ENCODE results near the gene RPL36.
"Not testable (repeated sequence)": the region's sequence is repeated elsewhere in the genome, so short reads cannot be mapped to it uniquely, and the experiment has no call there.

The RPL36 gene

DNA sequence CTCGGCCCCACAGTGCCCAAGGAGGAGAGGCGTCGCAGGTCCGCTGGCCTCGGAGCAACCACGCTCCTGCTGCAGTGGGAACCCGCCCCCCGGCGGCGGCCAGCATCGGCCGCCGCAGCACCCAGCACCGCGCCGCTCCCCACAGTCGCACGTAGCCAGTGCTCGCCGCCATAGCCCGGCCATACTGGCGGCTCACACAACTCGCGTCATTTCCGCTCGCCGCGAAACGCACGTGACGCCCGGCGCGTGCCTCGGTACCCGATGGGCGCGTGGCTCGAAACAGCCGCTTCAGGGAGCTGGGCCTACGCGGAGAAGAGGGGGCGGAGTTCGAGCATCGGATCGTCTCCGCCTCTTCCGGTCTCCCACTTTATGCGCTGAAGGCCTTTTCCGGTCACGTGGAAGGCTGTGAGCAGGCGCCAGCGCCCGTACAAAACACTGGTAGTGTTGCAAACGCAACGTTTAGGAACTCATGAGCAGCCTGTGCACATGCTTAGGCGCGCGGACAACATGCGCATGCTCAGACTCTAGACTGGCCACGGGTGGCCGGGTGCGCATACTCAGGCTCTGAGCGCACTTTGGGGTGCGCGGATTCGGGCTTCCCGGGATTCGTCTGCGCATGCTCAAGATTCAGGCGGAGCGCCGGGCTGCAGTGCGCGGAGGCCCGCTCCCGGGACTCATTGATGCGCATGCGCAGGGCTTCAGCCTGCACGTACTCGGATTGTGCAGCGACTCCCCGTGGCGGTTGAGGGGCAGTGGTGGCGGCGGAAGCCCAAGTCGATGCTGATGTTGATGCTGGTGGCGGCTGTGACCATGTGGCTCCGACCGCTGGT lies 30.1 kb downstream of the RPL36 start, which contains the start of the genes CATSPERD and LONP1:
TSS of gene CATSPERD (plus strand) at position 677 of the 830 bp plus-strand sequence. CDS start at position 778, 101 bp downstream.
TSS of gene LONP1 (minus strand) at position 186 of the 830 bp plus-strand sequence. CDS start at position 172, 14 bp downstream.
- Histone ChIP-seq H3K4me3 (ENCODE audit: low read depth in 1 of 2, low read length in 2 of 2) (peak within 1 kb of the TSS; percentile 73 to 81), H3K4me2 (ENCODE audit: insufficient read depth, low read length) (peak within 1 kb of the TSS; percentile 79), H3K36me3 (ENCODE audit: insufficient read depth, low read length) (peaks cover 23% of the 10 kb centered on the region), H3K27me3 (ENCODE audit: insufficient read depth, low read length, poor library complexity) (no peaks in the 10 kb centered on the region), H2AFZ (ENCODE audit: low read depth, low read length) (peak within 1 kb of the TSS; percentile 97), H3K9me3 (ENCODE audit: insufficient read depth, low read length, severe bottlenecking) (no peaks in the 10 kb centered on the region), H3K27ac (ENCODE audit: low read length) (peak within 1 kb of the TSS; percentile 98), H3K9ac (ENCODE audit: low read depth, low read length) (peak within 1 kb of the TSS; percentile 86), H3K4me1 (ENCODE audit: insufficient read depth, low read length) (peaks cover 38% of the 10 kb centered on the region), H4K20me1 (ENCODE audit: insufficient read depth, low read length) (peaks cover 34% of the 10 kb centered on the region), H3K79me2 (ENCODE audit: insufficient read depth, low read length) (peaks cover 44% of the 10 kb centered on the region)
- peak; percentile 98 for DNase-seq
- TF ChIP-seq EZH2 (IDR thresholded peaks at IDR 0.05; ENCODE audit: borderline replicate concordance, low read depth, low read length, severe bottlenecking): no peak
- TF ChIP-seq CTCF (IDR thresholded peaks at IDR 0.05; ENCODE audit: borderline replicate concordance, extremely low read depth, low read length, poor library complexity, severe bottlenecking): peak; percentile 98
- ATAC-seq (ENCODE audit: insufficient read depth, low read depth): peak; percentile 89

GRCh38 chr19:5727453-5728050 lies 37.5 kb downstream of the RPL36 start:
- Histone ChIP-seq H3K27me3 (ENCODE audit: insufficient read depth, low read length, poor library complexity) (no peaks in the 10 kb centered on the region), H3K79me2 (ENCODE audit: insufficient read depth, low read length) (no peaks in the 10 kb centered on the region), H3K4me3 (ENCODE audit: low read depth in 1 of 2, low read length in 2 of 2) (no peak overlapping the region), H3K27ac (ENCODE audit: low read length) (no peak overlapping the region), H3K9me3 (ENCODE audit: insufficient read depth, low read length, severe bottlenecking) (no peaks in the 10 kb centered on the region), H3K9ac (ENCODE audit: low read depth, low read length) (no peak overlapping the region), H3K36me3 (ENCODE audit: insufficient read depth, low read length) (no peaks in the 10 kb centered on the region), H3K4me1 (ENCODE audit: insufficient read depth, low read length) (no peaks in the 10 kb centered on the region), H2AFZ (ENCODE audit: low read depth, low read length) (no peak overlapping the region), H3K4me2 (ENCODE audit: insufficient read depth, low read length) (no peak overlapping the region), H4K20me1 (ENCODE audit: insufficient read depth, low read length) (no peaks in the 10 kb centered on the region)
- no peak for ATAC-seq (ENCODE audit: insufficient read depth, low read depth)
- TF ChIP-seq CTCF (IDR thresholded peaks at IDR 0.05; ENCODE audit: borderline replicate concordance, extremely low read depth, low read length, poor library complexity, severe bottlenecking): no peak
- TF ChIP-seq EZH2 (IDR thresholded peaks at IDR 0.05; ENCODE audit: borderline replicate concordance, low read depth, low read length, severe bottlenecking): no peak
- DNase-seq: no peak

GRCh38 chr19:5733172-5733571 lies 43.1 kb downstream of the RPL36 start:
- H3K79me2 ChIP-seq (ENCODE audit: insufficient read depth, low read length); H3K36me3 ChIP-seq (ENCODE audit: insufficient read depth, low read length); H3K27me3 ChIP-seq (ENCODE audit: insufficient read depth, low read length, poor library complexity); H3K4me3 ChIP-seq (ENCODE audit: low read depth in 1 of 2, low read length in 2 of 2); H2AFZ ChIP-seq (ENCODE audit: low read depth, low read length); H3K9me3 ChIP-seq (ENCODE audit: insufficient read depth, low read length, severe bottlenecking); ATAC-seq (ENCODE audit: insufficient read depth, low read depth); H3K4me1 ChIP-seq (ENCODE audit: insufficient read depth, low read length); DNase-seq; H3K27ac ChIP-seq (ENCODE audit: low read length); H3K4me2 ChIP-seq (ENCODE audit: insufficient read depth, low read length); H3K9ac ChIP-seq (ENCODE audit: low read depth, low read length); H4K20me1 ChIP-seq (ENCODE audit: insufficient read depth, low read length): not testable (repeated sequence)

GRCh38 chr19:5738423-5738822 lies 48.3 kb downstream of the RPL36 start:
- ATAC-seq (ENCODE audit: insufficient read depth, low read depth): no peak
- no peak overlapping the region for H3K4me3 ChIP-seq (ENCODE audit: low read depth in 1 of 2, low read length in 2 of 2)
- no peaks in the 10 kb centered on the region for H3K36me3 ChIP-seq (ENCODE audit: insufficient read depth, low read length)
- H2AFZ ChIP-seq (ENCODE audit: low read depth, low read length): no peak overlapping the region
- H3K9ac ChIP-seq (ENCODE audit: low read depth, low read length): no peak overlapping the region
- H3K79me2 ChIP-seq (ENCODE audit: insufficient read depth, low read length): no peaks in the 10 kb centered on the region
- no peaks in the 10 kb centered on the region for H3K9me3 ChIP-seq (ENCODE audit: insufficient read depth, low read length, severe bottlenecking)
- no peak for DNase-seq
- TF ChIP-seq CTCF (IDR thresholded peaks at IDR 0.05; ENCODE audit: borderline replicate concordance, extremely low read depth, low read length, poor library complexity, severe bottlenecking) (no peak), EZH2 (IDR thresholded peaks at IDR 0.05; ENCODE audit: borderline replicate concordance, low read depth, low read length, severe bottlenecking) (no peak)
- H3K4me2 ChIP-seq (ENCODE audit: insufficient read depth, low read length): no peak overlapping the region
- H3K27me3 ChIP-seq (ENCODE audit: insufficient read depth, low read length, poor library complexity): no peaks in the 10 kb centered on the region
- H3K4me1 ChIP-seq (ENCODE audit: insufficient read depth, low read length): no peaks in the 10 kb centered on the region
- no peaks in the 10 kb centered on the region for H4K20me1 ChIP-seq (ENCODE audit: insufficient read depth, low read length)
- H3K27ac ChIP-seq (ENCODE audit: low read length): no peak overlapping the region

Data from DND-41 (cell line).